Activated CD4-positive, alpha-beta T cell treated with anti-CD3 and anti-CD28 coated beads for 36 hours (primary cell): ENCODE measurements around the gene SEC22C. TPM values are rescaled to one million over a fixed set of nuclear protein-coding genes. Genes with fewer than 3 reads are reported as not detected.

Experiments used
- ATAC-seq: fragments of 200-7000 bp; cut with Tn5 transposase; one replicate; pipeline ENCODE4 v1.10.0; 2021; ENCODE audit warnings: mild to moderate bottlenecking, moderate library complexity
- CTCF ChIA-PET: fragments of 350-600 bp; sonication (Branson Sonifier 250); formaldehyde crosslinking; loops from one replicate; lab custom pipeline; 2021; ENCODE audit warnings: antibody characterized with exemption; lab: Charles Lee
- POLR2A ChIA-PET: fragments of 350-600 bp; sonication (Branson Sonifier 250); formaldehyde crosslinking; loops from one replicate; lab custom pipeline; 2021; ENCODE audit warnings: antibody characterized with exemption, inconsistent platforms; lab: Charles Lee
- DNase-seq: peaks from one replicate; pipeline ENCODE4 v3.0.0-alpha.2; 2020
- H3K27ac Mint-ChIP-seq: one replicate; pipeline ENCODE4 v1.8.0; 2021; ENCODE audit warnings: mixed read lengths
- H3K27me3 Mint-ChIP-seq: one replicate; pipeline ENCODE4 v1.8.0; 2021; ENCODE audit warnings: mixed read lengths
- H3K36me3 Mint-ChIP-seq: one replicate; pipeline ENCODE4 v1.8.0; 2021; ENCODE audit warnings: low read depth, mixed read lengths
- H3K4me1 Mint-ChIP-seq: one replicate; pipeline ENCODE4 v1.8.0; 2021; ENCODE audit warnings: mixed read lengths
- H3K4me3 Mint-ChIP-seq: one replicate; pipeline ENCODE4 v1.8.0; 2021; ENCODE audit warnings: mild to moderate bottlenecking, moderate library complexity, mixed read lengths
- H3K9me3 Mint-ChIP-seq: one replicate; pipeline ENCODE4 v1.8.0; 2021; ENCODE audit warnings: low read depth, mixed read lengths
- intact Hi-C, 2 experiments: fragments of 100-400 bp; cut with DNase I in 1 of 2; cut with micrococcal nuclease in 1 of 2; formaldehyde crosslinking; loops; one replicate each; pipeline versions ENCODE4 v1.14.2 to v1.15.1; 2022 to 2024; cut with DNase I, micrococcal nuclease
- total RNA-seq, 2 experiments: library from RNA; stranded (reverse); gene quantifications; one replicate each; pipeline ENCODE4 v1.2.3, GENCODE V29; 2021

The SEC22C gene
- total RNA-seq, 2 experiments from 2014 or later: 34.2 to 42.5 TPM

DNA sequence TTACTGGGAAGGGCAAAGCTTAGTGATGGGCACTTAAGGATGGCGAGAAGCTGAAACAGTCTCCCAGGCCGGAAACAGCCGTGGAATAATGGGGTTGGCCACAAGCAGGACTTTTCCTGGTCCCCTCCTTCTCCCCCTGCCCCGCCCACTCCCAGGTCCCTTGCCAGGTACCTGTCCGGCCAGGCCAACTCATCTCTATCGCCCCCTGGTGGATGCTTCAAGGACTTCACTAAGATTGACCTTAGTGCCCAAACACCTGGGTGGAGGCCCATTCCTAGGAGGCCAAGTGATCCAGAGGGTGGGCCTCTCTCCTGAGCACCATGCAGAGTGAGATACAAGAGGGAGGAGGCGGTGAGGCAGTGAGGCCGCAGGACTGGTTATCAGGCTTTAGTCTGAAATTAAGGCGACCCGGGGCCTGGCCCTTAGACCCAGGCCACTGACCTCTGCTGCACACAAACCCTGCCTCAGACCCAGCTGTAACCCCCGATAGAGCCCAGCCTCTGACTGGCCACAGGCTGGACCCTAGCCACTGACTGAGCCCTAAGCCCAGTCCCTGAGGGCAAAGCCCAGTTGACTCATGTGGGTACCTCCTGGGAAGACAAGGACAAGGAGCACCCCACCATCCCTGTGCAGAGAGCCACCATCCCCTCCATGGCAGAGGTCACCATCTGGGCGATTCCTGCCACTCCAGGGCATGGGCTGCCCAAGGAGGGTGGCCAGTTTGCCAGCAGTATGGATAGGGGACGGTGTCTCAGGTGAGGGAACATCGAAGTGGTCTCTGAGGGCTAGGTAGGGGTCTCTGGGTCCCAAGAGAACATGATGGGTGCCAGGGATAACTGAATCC, 41.7 kb downstream of the SEC22C start:
- POLR2A ChIA-PET: interaction anchor here (0.6 kb wide), 1 partner anchor 148 kb away, joined by 4 read pairs; no protein-coding TSS in a partner anchor
- Mint-ChIP-seq H3K4me3 (no peak overlapping the region), H3K9me3 (no peaks in the 10 kb centered on the region), H3K27me3 (no peaks in the 10 kb centered on the region), H3K36me3 (no peaks in the 10 kb centered on the region), H3K27ac (no peak overlapping the region), H3K4me1 (peaks cover 4% of the 10 kb centered on the region)
- CTCF ChIA-PET: interaction anchor here (1.2 to 1.5 kb wide), 2 partner anchors 10 to 38 kb away, joined by 5 to 12 read pairs; partner anchors contain the start of gene VIPR1
- DNase-seq: peak; percentile 78
- peak; percentile 73 for ATAC-seq
- intact Hi-C loops: loop anchor here (1.0 to 5.0 kb wide), 3 partner anchors 38 to 293 kb away; partner anchors contain the start of gene VIPR1 (in 2 of the 2)

DNA sequence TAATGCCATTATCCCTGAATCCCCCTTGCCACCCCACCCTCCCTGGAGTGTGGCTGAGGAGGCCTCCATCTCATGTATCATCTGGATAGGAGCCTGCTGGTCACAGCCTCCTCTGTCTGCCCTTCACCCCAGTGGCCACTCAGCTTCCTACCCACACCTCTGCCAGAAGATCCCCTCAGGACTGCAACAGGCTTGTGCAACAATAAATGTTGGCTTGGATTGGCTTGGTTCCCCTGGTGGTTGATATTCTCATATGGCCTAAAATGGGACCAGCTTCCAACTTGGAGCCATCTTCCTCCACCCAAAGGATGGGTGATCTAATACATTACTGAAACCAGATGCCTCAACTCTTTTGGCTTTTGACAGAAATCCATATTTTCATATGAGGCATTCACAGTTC, 44.4 kb downstream of the SEC22C start:
- Mint-ChIP-seq H3K9me3 (no peaks in the 10 kb centered on the region), H3K4me1 (peaks cover 22% of the 10 kb centered on the region)
- POLR2A ChIA-PET: no interaction called here

GRCh38 chr3:42535981-42536784, 45.6 kb downstream of the SEC22C start:
- ATAC-seq (peak; percentile 63), DNase-seq (peak; percentile 71)
- Mint-ChIP-seq H3K9me3 (no peaks in the 10 kb centered on the region), H3K27ac (no peak overlapping the region), H3K36me3 (no peaks in the 10 kb centered on the region), H3K4me1 (peaks cover 34% of the 10 kb centered on the region), H3K4me3 (no peak overlapping the region), H3K27me3 (no peaks in the 10 kb centered on the region)
- ChIA-PET POLR2A (no interaction called here), CTCF (interaction anchor here (0.5 to 7.8 kb wide), 16 partner anchors 10 to 701 kb away, joined by 3 to 51 read pairs (median 4); partner anchors contain the start of genes SS18L2 and VIPR1)
- intact Hi-C loops: loop anchor here (1.0 to 5.0 kb wide), 4 partner anchors 17 to 289 kb away; partner anchors contain the start of gene VIPR1 (in 1 of the 2)

More for the DNA sequence above, 44.4 kb downstream of the SEC22C start:
- H3K36me3 Mint-ChIP-seq: no peaks in the 10 kb centered on the region
- ATAC-seq (no peak), DNase-seq (no peak)
- intact Hi-C loops: loop anchor here in 1 of 2 experiments (5.0 kb wide), 1 partner anchor 290 kb away; no protein-coding TSS in a partner anchor
- CTCF ChIA-PET: interaction anchor here (0.7 to 7.8 kb wide), 10 partner anchors 9 to 308 kb away, joined by 3 to 51 read pairs (median 4); partner anchors contain the start of gene VIPR1
- H3K27ac Mint-ChIP-seq: no peak overlapping the region
- no peaks in the 10 kb centered on the region for H3K27me3 Mint-ChIP-seq
- no peak overlapping the region for H3K4me3 Mint-ChIP-seq

- intact Hi-C loops: no loop called here
- ATAC-seq (no peak), DNase-seq (no peak)
- Mint-ChIP-seq H3K27ac (no peak overlapping the region), H3K27me3 (no peaks in the 10 kb centered on the region), H3K4me3 (no peak overlapping the region), H3K36me3 (peaks cover 4% of the 10 kb centered on the region), H3K4me1 (peaks cover 58% of the 10 kb centered on the region), H3K9me3 (no peaks in the 10 kb centered on the region)
- POLR2A ChIA-PET: no interaction called here
- CTCF ChIA-PET: interaction anchor here (0.6 to 7.8 kb wide), 8 partner anchors 8 to 530 kb away, joined by 3 to 51 read pairs (median 4); partner anchors contain the start of gene VIPR1
Measured at GRCh38 chr3:42533161-42533897, 48.4 kb downstream of the SEC22C start.

DNA sequence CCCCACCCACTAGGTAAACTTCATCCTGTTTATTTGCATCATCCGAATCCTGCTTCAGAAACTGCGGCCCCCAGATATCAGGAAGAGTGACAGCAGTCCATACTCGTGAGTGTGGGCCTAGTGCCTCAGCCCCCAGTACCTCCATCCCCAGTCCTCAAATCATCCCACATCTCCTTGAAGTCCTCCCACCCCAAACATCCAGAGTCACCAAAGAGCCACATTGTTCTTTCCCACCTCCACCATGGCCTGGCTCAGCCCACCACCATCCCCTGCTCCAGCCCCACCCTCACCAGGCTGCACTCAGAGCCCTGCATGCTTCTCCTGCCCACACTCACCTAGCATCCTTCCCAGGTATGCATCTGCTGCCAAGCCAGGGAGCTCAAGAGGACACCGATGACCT, 49.5 kb downstream of the SEC22C start:
- H3K4me1 Mint-ChIP-seq: peaks cover 66% of the 10 kb centered on the region
- H3K27ac Mint-ChIP-seq: no peak overlapping the region
- H3K4me3 Mint-ChIP-seq: no peak overlapping the region

GRCh38 chr3:42531470-42531869, 50.3 kb downstream of the SEC22C start:
- intact Hi-C loops: no loop called here

More for the DNA sequence above, 49.5 kb downstream of the SEC22C start:
- ChIA-PET CTCF (interaction anchor here (0.6 to 7.8 kb wide), 3 partner anchors 15 to 42 kb away, joined by 5 to 51 read pairs (median 15); partner anchors contain the start of gene VIPR1), POLR2A (no interaction called here)
- Mint-ChIP-seq H3K9me3 (no peaks in the 10 kb centered on the region), H3K27me3 (no peaks in the 10 kb centered on the region), H3K36me3 (peaks cover 4% of the 10 kb centered on the region)
- no peak for ATAC-seq
- DNase-seq: no peak
- intact Hi-C loops: no loop called here

GRCh38 chr3:42530073-42530472, 51.7 kb downstream of the SEC22C start:
- no peak overlapping the region for H3K4me3 Mint-ChIP-seq

More at GRCh38 chr3:42531470-42531869, 50.3 kb downstream of the SEC22C start:
- peaks cover 74% of the 10 kb centered on the region for H3K4me1 Mint-ChIP-seq
- H3K27ac Mint-ChIP-seq: no peak overlapping the region
- no peaks in the 10 kb centered on the region for H3K9me3 Mint-ChIP-seq
- H3K4me3 Mint-ChIP-seq: no peak overlapping the region
- peaks cover 4% of the 10 kb centered on the region for H3K36me3 Mint-ChIP-seq
- ATAC-seq: no peak
- CTCF ChIA-PET: interaction anchor here (0.6 to 7.8 kb wide), 3 partner anchors 16 to 872 kb away, joined by 3 to 51 read pairs (median 15); partner anchors contain the start of gene VIPR1
- POLR2A ChIA-PET: no interaction called here
- no peaks in the 10 kb centered on the region for H3K27me3 Mint-ChIP-seq
- no peak for DNase-seq

DNA sequence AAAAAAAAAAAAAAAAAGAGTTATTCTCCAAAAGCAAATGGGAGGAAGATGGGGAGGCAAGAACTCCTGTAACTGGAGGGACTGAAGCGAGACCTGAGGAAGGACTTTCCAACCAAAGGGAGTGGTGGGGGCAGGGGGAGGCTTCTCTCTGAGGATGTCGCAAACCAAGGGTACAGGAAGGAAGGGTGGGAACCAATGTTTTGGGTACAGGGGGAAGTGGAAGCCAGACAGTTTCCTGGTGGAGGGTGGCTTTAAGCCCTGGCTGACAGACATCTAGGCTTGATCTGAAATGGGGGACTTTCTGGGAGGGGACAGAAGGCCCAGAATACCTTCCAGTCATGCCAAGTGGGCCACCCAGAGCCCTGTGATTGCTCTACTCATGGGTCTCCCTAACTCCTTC, 52.3 kb downstream of the SEC22C start:
- intact Hi-C loops: no loop called here
- Mint-ChIP-seq H3K27ac (no peak overlapping the region), H3K9me3 (no peaks in the 10 kb centered on the region), H3K4me3 (no peak overlapping the region), H3K27me3 (no peaks in the 10 kb centered on the region), H3K4me1 (peaks cover 87% of the 10 kb centered on the region), H3K36me3 (peaks cover 4% of the 10 kb centered on the region)
- ChIA-PET POLR2A (interaction anchor here (1.1 kb wide), 1 partner anchor 27 kb away, joined by 3 read pairs; the partner anchor contains the start of gene VIPR1), CTCF (interaction anchor here (0.6 to 1.1 kb wide), 4 partner anchors 27 to 282 kb away, joined by 3 to 4 read pairs (median 3); no protein-coding TSS in a partner anchor)
- ATAC-seq (no peak), DNase-seq (no peak)

More at GRCh38 chr3:42530073-42530472, 51.7 kb downstream of the SEC22C start:
- Mint-ChIP-seq H3K4me1 (peaks cover 83% of the 10 kb centered on the region), H3K27ac (peak overlapping the region; percentile 1), H3K36me3 (peaks cover 4% of the 10 kb centered on the region), H3K9me3 (no peaks in the 10 kb centered on the region), H3K27me3 (no peaks in the 10 kb centered on the region)
- DNase-seq (no peak), ATAC-seq (no peak)
- ChIA-PET CTCF (no interaction called here), POLR2A (interaction anchor here (1.1 kb wide), 1 partner anchor 28 kb away, joined by 3 read pairs; the partner anchor contains the start of gene VIPR1)
- intact Hi-C loops: no loop called here

DNA sequence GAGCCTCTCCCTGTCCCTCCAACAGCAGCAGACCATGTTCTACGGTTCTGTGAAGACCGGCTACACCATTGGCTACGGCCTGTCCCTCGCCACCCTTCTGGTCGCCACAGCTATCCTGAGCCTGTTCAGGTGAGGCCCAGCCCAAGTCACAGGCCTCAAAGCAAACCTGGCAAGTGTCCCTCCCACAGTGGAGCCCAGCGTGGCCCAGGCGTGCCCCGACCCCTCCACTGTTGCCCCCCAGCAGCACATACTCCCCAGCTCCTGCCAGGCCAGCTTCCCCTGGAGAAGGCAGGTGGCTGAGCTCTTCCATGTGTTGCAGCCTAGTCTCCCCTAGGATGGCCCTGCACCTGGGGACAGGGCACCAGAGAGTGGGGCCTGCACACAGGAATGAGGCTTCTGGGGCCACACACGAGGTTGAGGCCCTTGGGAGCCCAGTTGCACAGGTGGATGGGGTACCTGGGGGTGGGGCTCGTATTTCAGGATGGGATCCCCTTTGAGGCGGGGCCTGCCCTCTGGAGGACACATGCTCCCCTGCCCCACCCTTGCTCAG, 54.3 kb downstream of the SEC22C start:
- POLR2A ChIA-PET: no interaction called here
- CTCF ChIA-PET: interaction anchor here (1.1 to 2.0 kb wide), 3 partner anchors 9 to 35 kb away, joined by 5 to 12 read pairs (median 8); partner anchors contain the start of gene VIPR1
- ATAC-seq (no peak), DNase-seq (no peak)
- Mint-ChIP-seq H3K4me3 (no peak overlapping the region), H3K27me3 (no peaks in the 10 kb centered on the region), H3K9me3 (no peaks in the 10 kb centered on the region), H3K36me3 (peaks cover 9% of the 10 kb centered on the region), H3K4me1 (peaks cover 70% of the 10 kb centered on the region), H3K27ac (peak overlapping the region; percentile 86)
- intact Hi-C loops: no loop called here
